Upper lobe of right lung (tissue), 1 donor: ENCODE data around the gene SIGLEC6. TPM values are rescaled to one million over a fixed set of nuclear protein-coding genes. Genes with fewer than 3 reads are reported as not detected.

Experiments used
- ATAC-seq: fragments of 200-7000 bp; cut with Tn5 transposase; one replicate; pipeline ENCODE4 v1.9.1; 2020; ENCODE audit warnings: mild to moderate bottlenecking, moderate library complexity
- DNase-seq: peaks from one replicate; pipeline ENCODE4 v3.0.0-alpha.2; 2020
- H3K27ac ChIP-seq: fragments of 200-600 bp; one replicate; pipeline ENCODE4 v1.8.0; 2022
- H3K27me3 ChIP-seq: fragments of 200-600 bp; one replicate; pipeline ENCODE4 v1.8.0; 2022; ENCODE audit warnings: mild to moderate bottlenecking
- H3K36me3 ChIP-seq: fragments of 200-600 bp; one replicate; pipeline ENCODE4 v1.8.0; 2022
- H3K4me1 ChIP-seq: fragments of 200-600 bp; one replicate; pipeline ENCODE4 v1.8.0; 2022
- H3K4me3 ChIP-seq: fragments of 200-600 bp; one replicate; pipeline ENCODE4 v1.8.0; 2022; ENCODE audit warnings: mild to moderate bottlenecking
- H3K9me3 ChIP-seq: fragments of 200-600 bp; one replicate; pipeline ENCODE4 v1.8.0; 2022
- CTCF ChIP-seq: fragments of 200-600 bp; IDR thresholded peaks from one replicate; pipeline ENCODE4 v1.8.0; 2022; ENCODE audit warnings: antibody characterized with exemption
- intact Hi-C: fragments of 100-400 bp; cut with DNase I; formaldehyde crosslinking; loops from one replicate; pipeline ENCODE4 v1.11.0; 2022
- total RNA-seq: library from RNA; stranded (reverse); fragmentation: NEBNext Ultra II Directional; extraction: Animal tissue kit (Norgen Biotek cat#: 25700); gene quantifications from one replicate; pipeline ENCODE4 v1.2.1, GENCODE V29; 2021
- donor health status: DM: no; HTN: yes; CAD: no; lungs with severe emphysema.

The SIGLEC6 gene
- total RNA-seq, 1 donor from 2014 or later, result 9.4 TPM

GRCh38 chr19:51551673-51552432 lies 20.4 kb upstream of the SIGLEC6 start:
- no peak for DNase-seq
- Histone ChIP-seq H3K36me3 (no peaks in the 10 kb centered on the region), H3K27me3 (peaks cover 16% of the 10 kb centered on the region)

GRCh38 chr19:51550848-51551672 lies 19.6 kb upstream of the SIGLEC6 start:
- H3K4me1 ChIP-seq, result no peaks in the 10 kb centered on the region
- no peak for DNase-seq
- intact Hi-C loops, result no loop called here
- no peak overlapping the region for H3K27ac ChIP-seq
- no peak for TF ChIP-seq CTCF
- H3K36me3 ChIP-seq, result no peaks in the 10 kb centered on the region
- H3K27me3 ChIP-seq, result peaks cover 12% of the 10 kb centered on the region
- ATAC-seq, result no peak
- no peaks in the 10 kb centered on the region for H3K9me3 ChIP-seq
- H3K4me3 ChIP-seq, result no peak overlapping the region

More at GRCh38 chr19:51551673-51552432, 20.4 kb upstream of the SIGLEC6 start:
- H3K27ac ChIP-seq, result no peak overlapping the region
- H3K4me1 ChIP-seq, result no peaks in the 10 kb centered on the region
- H3K9me3 ChIP-seq, result no peaks in the 10 kb centered on the region
- H3K4me3 ChIP-seq, result no peak overlapping the region
- intact Hi-C loops, result no loop called here
- ATAC-seq, result no peak
- TF ChIP-seq CTCF, result no peak

- Histone ChIP-seq H3K9me3 (no peaks in the 10 kb centered on the region), H3K27me3 (peaks cover 16% of the 10 kb centered on the region), H3K27ac (no peak overlapping the region), H3K4me3 (no peak overlapping the region), H3K4me1 (no peaks in the 10 kb centered on the region), H3K36me3 (no peaks in the 10 kb centered on the region)
- TF ChIP-seq CTCF, result no peak
- intact Hi-C loops, result no loop called here
- ATAC-seq (no peak), DNase-seq (no peak)
Observed at GRCh38 chr19:51549533-51550324, 18.3 kb upstream of the SIGLEC6 start.

- Histone ChIP-seq H3K9me3 (no peaks in the 10 kb centered on the region), H3K4me3 (no peak overlapping the region), H3K4me1 (no peaks in the 10 kb centered on the region), H3K27ac (no peak overlapping the region), H3K27me3 (peaks cover 23% of the 10 kb centered on the region), H3K36me3 (no peaks in the 10 kb centered on the region)
- intact Hi-C loops, result no loop called here
- no peak for DNase-seq
- no peak for TF ChIP-seq CTCF
- no peak for ATAC-seq
Observed at GRCh38 chr19:51548891-51549305, 17.4 kb upstream of the SIGLEC6 start.

GRCh38 chr19:51548213-51548651 lies 16.8 kb upstream of the SIGLEC6 start:
- H3K27me3 ChIP-seq, result peaks cover 25% of the 10 kb centered on the region
- DNase-seq, result no peak
- TF ChIP-seq CTCF, result no peak

More at GRCh38 chr19:51548213-51548651, 16.8 kb upstream of the SIGLEC6 start:
- H3K27ac ChIP-seq, result no peak overlapping the region
- ATAC-seq, result no peak
- no peaks in the 10 kb centered on the region for H3K36me3 ChIP-seq
- H3K9me3 ChIP-seq, result no peaks in the 10 kb centered on the region
- no peak overlapping the region for H3K4me3 ChIP-seq
- intact Hi-C loops, result no loop called here
- H3K4me1 ChIP-seq, result no peaks in the 10 kb centered on the region
